GM18873 (cell line): ENCODE measurements around the gene RBM42.
"Not testable (repeated sequence)": the region's sequence is repeated elsewhere in the genome, so short reads cannot be mapped to it uniquely, and the experiment has no call there.

Experiments used
- ATAC-seq: cut with Tn5 transposase; IDR thresholded peaks from one replicate; pipeline ENCODE4 v1.9.1; 2021; ENCODE audit warnings: mild to moderate bottlenecking, moderate library complexity, moderate number of reproducible peaks; ENCODE audit not compliant: unreplicated experiment, low FRiP score

Gene RBM42

DNA sequence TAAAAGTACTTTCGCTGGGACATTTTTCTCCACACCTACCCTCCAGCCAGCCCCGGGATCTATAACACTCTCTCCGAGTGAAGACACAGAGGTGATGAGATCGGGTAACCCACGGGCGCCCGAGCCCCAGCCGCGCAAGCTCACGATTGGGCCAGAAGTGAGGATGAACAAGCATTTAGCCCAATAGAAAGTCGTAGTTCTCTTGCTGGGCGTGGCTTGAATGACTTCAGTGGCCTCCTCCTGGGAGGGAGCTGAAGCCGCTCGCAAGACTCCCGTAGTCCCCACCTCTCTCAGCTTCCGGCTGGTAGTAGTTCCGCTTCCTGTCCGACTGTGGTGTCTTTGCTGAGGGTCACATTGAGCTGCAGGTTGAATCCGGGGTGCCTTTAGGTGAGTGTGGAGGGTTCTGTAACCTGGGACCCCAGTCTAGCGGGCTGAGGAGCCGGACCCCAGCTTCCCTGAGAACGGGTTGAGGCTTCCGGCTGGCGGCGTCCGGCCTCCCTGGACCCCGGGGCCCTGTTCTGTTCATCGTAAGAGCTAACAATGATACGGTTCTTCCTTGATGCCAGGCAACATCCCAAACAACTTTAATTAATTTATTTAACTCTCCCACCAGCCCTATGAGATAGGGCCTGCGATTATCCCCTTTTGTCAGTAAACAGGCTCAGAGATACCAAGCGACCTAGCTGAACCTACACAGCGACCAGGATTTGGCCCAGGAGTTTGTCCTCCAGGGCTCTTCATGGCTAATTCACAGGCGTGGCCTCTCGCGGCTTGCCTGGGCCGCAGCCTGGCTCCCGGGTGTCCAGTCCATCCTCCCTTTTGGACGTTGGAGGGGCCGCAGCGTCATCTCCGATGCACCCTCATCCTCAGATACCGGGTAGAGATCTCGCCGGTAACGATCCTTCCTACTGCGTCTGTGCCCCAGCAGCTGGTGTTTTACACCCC, 19.5 kb downstream of the RBM42 start, which contains the start of gene COX6B1:
COX6B1 (plus strand) TSS at position 307 of the 945 bp plus-strand sequence. CDS start 2,921 bp downstream, outside the sequence.
- peak; percentile 50 for ATAC-seq

DNA sequence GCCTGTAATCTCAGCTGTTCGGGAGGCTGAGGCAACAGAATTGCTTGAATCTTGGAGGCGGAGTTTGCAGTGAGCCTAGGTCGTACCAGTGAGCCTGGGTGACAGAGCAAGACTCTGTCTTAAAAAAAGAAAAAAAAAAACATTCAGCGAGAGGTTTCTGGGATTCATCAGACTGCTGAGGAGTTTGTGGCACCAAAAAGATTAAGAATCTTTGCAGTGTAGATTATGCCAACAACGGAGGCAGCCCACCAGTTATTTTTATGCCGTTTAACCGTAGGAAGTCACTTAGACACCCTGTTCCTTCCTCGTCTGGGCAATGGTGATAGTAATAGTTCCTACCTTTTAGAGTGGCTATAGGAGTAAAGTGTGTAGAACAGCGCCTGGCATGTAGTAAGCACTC, 21.7 kb downstream of the RBM42 start:
- ATAC-seq: no peak

DNA sequence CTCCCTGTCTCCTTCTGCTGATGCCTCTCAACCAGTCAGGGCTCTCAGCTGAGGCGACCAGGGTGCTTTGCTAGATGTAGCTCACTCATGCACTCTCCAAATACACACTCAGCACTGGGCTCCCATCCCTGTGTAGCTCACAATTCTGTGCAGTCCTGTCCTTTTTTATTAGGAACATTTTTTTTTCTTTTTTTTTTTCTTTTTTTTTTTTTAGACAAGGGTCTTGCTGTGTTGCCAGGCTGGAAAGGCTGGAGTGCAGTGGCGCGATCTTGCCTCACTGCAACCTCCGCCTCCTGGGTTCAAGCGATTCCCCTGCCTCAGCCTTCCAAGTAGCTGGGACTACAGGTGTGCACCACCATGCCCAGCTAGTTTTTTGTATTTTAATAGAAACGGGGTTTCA, 26.0 kb downstream of the RBM42 start:
- ATAC-seq: not testable (repeated sequence)

DNA sequence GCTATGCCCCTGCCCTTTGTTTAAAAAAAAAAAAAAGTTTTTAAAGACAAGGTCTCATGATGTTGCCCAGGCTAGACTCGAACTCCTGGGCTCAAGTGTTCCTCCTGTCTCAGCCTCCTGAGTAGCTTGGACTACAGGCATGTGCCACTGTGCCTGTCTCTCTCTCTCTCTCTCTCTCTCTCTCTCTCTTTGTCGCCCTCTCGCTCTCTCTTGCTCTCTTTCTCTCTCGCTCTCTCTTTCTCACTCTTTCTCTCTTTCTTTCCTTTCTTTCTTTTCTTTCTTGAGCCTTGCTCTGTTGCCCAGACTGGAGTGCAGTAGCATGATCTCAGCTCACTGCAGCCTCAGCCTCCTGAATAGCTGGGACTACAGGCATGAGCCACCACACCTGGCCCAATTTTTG, 26.8 kb downstream of the RBM42 start:
- ATAC-seq: no peak

DNA sequence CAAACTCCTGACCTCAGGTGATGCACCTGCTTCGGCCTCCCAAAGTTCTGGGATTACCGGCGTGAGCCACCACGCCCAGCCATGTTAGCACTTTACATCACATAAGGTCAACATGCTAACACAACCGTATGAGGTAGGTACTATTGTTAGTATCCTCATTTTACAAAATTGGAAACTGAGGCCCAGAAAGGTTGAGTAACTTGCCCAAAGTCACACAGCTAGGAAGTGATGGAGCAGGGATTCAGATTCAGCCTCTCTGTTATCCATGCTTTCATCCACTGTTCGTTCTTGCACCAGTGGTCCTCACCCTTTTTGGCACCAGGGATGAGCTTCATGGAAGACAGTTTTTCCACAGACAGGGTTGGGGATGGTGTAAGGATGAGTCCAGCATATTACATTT, 27.9 kb downstream of the RBM42 start:
- ATAC-seq: no peak

DNA sequence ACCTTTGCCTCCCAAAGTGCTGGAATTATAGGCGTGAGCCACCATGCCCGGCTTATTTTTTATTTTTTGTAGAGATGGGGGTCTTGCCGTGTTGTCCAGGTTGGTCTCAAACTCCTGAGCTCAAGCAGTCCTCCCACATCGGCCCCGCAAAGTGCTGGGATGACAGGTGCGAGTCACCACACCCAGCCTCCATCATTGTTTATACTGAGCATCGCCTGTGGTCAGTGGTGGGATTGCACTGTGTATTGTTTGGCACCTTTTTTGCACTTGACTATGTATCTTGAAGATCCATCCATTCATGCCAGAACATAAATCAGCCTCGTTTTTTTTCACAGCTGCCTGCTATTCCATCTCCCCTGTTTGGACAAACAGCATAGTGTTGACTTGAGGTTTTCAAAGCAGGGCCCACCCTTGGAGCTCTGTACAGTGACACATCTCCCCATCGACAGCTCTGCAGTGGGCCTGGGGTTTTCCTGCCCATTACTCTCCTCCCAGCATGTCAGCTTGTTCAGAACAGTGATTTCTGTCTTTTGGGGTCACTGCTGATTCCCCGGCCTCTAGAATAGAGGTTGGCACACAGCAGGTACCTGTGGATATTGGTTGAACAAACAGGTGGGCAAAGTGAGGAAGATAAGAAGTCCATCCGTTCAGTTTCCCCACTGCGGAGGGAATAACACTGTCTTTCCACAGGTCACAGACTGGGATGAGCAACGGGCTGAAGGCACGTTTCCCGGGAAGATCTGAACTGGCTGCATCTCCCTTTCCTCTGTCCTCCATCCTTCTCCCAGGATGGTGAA, 29.3 kb downstream of the RBM42 start:
- no peak for ATAC-seq

DNA sequence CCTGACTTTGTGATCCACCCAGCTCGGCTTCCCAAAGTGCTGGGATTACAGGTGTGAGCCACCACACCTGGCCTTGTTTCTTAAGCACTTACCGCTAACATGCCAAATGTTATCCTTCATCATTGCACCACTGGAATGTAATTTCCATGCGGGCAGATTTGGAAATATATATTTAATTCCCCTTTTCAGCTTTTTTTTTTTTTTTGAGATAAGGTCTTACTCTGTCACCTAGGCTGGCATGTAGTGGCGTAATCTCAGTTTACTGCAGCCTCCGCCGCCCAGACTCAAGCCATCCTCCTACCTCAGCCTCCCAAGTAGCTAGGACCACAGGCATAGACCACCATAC, 33.1 kb downstream of the RBM42 start:
- ATAC-seq: no peak

DNA sequence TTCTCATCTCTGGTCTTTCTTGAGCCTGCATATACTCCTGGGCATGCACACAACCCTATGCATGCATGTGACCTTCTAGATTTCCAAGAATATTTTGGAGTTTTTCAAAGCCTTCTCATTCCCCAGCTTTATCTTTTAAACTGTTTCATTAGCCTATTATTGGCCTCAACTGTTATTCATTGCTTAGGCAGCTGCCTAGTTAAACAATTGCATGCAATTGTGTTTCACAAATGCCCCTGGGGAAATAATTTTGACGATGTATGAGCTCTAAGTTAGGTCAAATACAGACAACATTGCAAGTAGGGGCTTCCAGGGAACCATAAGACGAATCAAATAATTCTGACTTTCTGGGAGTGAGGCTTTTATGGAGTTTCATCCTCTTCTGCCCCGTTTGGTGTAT, 35.1 kb downstream of the RBM42 start:
- no peak for ATAC-seq

DNA sequence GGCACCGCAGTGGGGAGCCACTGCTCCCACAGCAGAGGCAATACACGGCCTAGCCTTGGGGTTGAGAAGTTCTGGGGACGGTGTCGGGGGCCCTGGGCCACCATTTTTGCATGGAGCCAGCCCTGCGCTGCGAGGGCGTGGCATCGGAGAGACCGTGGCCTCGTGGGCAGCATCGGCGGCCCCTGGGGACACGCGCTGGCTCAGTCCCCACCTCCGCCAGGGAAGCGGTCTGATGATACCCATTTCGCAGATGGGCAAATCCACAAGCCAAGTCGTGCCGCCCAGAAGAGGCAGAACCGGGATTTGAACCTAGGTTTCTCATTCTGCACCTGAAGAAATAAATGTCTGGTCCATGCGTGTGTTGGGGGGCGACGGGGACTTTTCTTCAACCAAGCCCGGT, 36.3 kb downstream of the RBM42 start:
- no peak for ATAC-seq

DNA sequence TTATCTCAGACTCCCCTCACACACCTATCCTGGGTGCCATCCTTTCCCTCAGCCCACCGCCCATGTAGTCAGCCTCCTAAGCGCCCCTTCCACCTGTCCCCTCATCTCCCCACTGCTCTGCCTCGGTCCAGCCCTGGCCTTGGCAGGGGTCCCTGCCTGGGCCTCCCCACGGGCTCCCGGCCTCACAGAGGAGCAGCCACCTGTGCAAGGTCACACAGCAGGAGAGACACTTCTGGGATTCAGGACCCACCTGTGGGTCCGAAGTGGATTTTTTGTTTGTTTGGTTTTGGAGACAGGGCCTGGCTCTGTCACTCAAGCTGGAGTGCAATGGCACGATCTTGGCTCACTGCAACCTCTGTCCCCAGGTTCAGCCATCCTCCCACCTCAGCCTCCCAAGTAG, 36.8 kb downstream of the RBM42 start:
- ATAC-seq: no peak

DNA sequence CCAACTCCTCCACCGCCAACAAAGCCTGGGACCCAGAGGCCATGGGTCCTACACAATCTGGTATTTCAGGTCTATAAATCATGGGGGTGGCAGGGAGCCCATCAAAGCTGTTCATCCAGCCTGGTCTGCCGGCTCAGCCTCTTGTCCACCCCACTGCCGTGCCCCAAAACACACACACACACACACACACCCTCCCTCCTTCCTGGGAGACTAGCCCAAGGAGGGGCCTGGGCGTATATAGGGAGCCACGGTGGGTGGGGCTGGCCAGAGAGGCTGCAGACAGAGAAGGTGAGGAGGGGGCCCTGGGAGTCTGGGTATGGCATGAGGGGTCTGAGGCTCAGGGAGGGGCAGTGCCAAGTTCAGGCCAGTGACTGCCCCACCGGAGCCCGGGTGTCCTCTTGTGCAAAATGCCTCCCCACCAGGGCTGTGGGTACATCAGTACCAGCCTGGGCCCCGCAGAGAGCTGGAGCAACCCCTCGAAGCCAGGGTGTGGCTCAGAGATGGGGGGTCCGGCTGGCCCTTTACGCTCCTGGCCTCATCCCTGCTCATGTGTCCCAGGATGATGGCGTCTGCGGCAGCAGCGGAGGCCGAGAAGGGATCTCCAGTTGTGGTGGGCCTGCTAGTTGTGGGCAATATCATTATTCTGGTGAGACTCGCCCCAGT, 37.5 kb downstream of the RBM42 start, which contains the start of gene UPK1A:
UPK1A (plus strand) TSS at position 267 of the 663 bp plus-strand sequence; CDS start at position 563, 296 bp downstream.
- no peak for ATAC-seq

DNA sequence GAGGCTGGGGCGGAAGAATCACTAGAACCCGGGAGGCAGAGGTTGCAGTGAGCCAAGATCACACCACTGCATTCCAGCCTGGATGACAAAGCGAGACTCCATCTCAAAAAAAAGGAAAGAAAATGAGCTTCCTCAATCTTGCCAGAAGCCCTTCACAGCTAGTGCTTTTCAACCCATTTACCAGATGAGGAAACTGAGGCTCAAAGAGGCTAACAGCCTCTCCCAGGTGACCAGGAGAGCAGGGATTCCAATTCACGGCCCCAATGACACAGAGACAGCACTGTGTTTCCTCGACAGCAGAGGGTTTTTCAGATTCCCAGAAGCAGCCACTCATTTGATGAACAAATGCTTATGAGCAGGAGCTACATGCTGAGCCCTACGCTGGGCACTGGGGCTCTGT, 40.7 kb downstream of the RBM42 start:
- no peak for ATAC-seq

DNA sequence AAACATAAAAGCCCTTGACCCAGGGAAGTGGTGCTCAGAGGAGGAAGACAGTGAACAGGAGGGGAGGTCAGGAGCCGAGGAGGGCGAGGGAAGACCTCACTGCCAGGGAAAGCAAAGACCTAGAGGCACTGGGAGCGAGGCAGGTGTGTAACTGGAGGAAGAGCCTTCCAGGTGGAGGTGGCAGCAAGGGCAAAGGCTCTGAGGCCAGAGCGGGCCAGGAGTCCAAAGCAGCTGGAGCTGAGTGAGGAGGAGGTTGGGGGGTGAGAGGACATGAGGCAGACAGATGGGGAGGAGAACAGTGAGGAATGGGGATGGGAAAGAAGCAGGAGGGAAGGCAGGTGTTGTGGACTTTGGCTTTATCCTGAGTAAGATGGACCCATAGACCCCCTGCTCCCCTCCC, 41.1 kb downstream of the RBM42 start:
- no peak for ATAC-seq

DNA sequence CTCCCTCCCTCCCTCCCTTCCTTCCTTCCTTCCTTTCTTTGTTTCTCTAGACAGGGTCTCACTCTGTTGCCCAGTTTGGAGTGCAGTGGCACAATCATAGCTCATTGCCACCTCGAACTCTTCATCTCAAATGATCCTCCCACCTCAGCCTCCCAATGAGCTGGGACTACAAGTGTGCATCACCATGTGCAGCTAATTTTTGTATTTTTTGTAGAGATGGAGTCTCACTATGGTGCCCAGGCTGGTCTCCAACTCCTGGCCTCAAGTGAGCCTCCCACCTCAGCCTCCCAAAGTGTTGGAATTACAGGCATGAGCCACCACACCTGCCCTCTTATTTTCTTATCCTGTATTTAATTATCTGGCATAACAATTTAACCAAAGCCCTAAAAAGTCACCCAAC, 41.9 kb downstream of the RBM42 start:
- ATAC-seq: no peak

DNA sequence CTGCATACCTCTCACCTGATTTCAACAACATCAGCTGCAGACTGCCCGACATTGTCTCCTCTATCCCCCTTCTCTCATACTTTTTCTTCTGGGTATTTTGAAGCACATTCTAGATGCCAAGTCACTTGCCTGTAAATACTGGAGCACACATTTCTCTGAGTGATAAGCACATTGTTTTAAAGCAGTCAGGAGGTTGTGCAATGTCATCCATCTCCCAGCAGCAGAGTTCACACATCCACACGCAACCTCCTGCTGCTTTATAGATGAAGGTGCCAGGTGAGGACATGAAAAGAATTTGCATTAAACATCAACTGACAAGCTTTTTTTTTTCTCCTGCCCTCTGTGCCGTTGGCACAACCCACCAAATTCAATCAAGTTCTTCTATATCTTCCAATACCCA, 43.0 kb downstream of the RBM42 start:
- ATAC-seq: no peak

DNA sequence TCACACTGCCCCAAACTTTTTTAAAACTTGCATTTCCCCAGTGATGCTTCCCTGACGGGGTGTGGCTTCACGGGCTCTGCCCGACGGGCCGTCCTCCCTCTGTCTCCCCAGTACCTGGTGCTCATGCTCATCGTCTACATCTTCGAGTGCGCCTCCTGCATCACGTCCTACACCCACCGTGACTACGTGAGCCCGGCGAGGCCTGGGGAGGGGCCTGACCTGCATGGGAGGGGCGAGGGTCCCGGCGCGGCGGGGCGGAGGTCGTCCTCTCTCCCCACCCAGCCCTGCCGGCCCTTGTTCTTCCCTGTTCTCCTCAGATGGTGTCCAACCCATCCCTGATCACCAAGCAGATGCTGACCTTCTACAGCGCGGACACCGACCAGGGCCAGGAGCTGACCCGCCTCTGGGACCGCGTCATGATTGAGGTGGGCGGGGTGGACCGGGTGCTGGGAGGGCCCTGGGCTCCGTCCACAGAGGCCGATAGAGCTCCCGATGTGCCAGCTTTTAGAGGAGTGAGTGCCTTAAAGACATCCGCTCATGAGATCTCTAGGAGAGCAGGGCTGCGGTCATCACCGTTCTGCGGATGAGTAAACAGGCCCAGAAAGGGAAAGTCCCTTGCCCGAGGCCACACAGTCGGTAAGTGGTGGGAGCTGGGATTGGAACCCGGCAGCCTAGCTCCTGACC, 44.4 kb downstream of the RBM42 start:
- ATAC-seq: no peak

DNA sequence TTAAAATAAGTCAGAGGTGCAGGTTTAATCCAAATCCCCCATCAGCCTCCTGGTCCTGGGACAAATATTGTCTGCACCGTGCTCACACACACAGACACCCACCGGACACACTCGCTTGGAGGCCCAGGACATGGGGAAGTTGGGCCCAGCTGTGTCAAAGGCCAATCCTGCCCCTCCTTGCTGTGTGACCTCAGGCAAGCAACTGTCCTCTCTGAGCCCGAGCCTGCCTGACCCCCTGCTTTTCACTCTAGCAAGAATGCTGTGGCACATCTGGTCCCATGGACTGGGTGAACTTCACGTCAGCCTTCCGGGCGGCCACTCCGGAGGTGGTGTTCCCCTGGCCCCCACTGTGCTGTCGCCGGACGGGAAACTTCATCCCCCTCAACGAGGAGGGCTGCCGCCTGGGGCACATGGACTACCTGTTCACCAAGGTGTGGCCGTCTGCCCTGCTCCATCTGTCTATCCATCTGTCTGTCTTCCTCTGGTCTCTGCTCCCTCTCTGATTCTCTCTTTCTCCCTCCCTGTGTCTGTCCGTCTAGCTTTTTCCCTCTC, 46.8 kb downstream of the RBM42 start:
- no peak for ATAC-seq
